Measurements from ENCODE around the gene PACS2. TPM values are rescaled to one million over a fixed set of nuclear protein-coding genes. Genes with fewer than 3 reads are reported as not detected.

The PACS2 gene
- total and polyA plus RNA-seq, 5 donors from 2014 or later: 0.72 to 64.0 (median 2.1) TPM

DNA sequence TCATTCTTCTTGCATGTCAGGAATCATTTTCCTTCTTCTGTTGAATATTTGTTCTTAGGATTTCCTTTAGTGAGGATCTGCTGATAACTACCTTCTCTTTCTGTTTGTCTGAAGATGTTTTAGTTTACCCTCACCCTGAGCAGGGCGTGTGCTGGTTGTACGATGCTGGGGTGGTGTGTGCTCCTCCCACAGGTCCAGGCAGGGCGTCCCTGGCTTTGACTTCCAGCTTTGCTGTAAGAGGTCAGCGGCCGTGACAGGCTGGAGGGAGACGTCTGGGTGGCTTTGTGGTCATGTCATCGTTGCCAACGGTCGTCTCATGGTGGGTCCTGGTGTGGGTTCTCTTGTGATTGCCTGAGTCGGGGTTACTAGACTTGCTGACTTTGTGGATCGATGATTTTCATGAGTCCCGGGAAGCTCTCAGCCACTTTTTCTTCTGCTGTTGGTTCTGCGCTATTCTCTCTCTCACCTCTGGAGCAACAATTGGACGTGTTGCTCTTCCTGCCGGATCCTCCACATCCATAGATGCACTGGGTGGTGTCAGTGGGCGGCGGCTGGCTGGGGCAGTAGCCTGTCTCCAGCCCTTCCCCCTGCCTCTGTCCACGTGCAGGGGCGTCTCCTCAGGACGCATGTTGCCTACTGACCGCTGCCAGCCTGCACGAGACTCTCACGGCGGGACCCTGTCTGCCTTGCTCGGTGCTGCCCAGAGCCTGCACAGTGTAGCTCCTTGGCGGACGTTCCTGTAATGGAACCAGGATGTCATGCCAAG lies 8.4 kb downstream of the PACS2 start:
- Histone ChIP-seq H3K36me3 (ENCODE audit: control insufficient read depth, insufficient read depth, low read length) (no peaks in the 10 kb centered on the region), H3K4me1 (ENCODE audit: control insufficient read depth, insufficient read depth, low read length, poor library complexity, severe bottlenecking) (no peaks in the 10 kb centered on the region), H3K27ac (ENCODE audit: insufficient read depth, low read length, poor library complexity, severe bottlenecking) (no peak overlapping the region), H3K9me3 (ENCODE audit: control insufficient read depth in 2 of 2, low read length in 2 of 2) (no peaks in the 10 kb centered on the region), H3K27me3 (ENCODE audit: control insufficient read depth, insufficient read depth, low read length) (no peaks in the 10 kb centered on the region), H3K4me3 (ENCODE audit: low read depth, low read length) (no peak overlapping the region)
- peaks cover 0 to 17% (median 12%) of the 10 kb centered on the region in 4 donors for H3K4me1 Mint-ChIP-seq
- H3K27me3 Mint-ChIP-seq: no peaks in the 10 kb centered on the region
- H3K36me3 Mint-ChIP-seq: peaks cover 10% of the 10 kb centered on the region
- no peak for DNase-seq
- no peak overlapping the region for H3K4me3 Mint-ChIP-seq
- ATAC-seq (ENCODE audit: low read depth in 2 of 2): no peak
- H3K27ac Mint-ChIP-seq: peak overlapping the region in 1 of 3 donors; percentile 51
- no peaks in the 10 kb centered on the region for H3K9me3 Mint-ChIP-seq

DNA sequence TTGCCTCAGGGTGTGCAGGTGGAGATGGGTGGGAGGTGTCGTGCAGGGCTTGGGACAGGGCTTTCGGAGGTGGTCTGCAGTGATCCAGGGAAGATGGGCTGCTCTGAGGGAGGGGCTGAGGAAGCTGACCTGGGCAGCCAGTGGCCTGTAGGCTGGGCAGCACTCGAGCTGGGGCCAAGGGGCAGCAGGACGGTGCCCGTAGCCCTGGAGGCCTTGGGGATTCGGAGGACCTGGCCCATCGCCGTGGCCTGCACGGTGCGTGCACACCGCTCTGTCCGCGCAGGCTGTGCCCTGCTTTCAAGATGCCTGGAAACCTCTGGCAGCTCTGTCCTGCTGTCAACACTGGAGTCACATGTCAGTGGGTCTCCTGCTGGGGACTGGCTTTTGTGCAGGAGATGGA lies 9.1 kb downstream of the PACS2 start:
- no peaks in the 10 kb centered on the region for H3K9me3 Mint-ChIP-seq
- peaks cover 0 to 20% (median 13%) of the 10 kb centered on the region in 4 donors for H3K4me1 Mint-ChIP-seq
- Histone ChIP-seq H3K4me1 (ENCODE audit: control insufficient read depth, insufficient read depth, low read length, poor library complexity, severe bottlenecking) (no peaks in the 10 kb centered on the region), H3K9me3 (ENCODE audit: control insufficient read depth in 2 of 2, low read length in 2 of 2) (no peaks in the 10 kb centered on the region), H3K36me3 (ENCODE audit: control insufficient read depth, insufficient read depth, low read length) (no peaks in the 10 kb centered on the region), H3K4me3 (ENCODE audit: low read depth, low read length) (no peak overlapping the region), H3K27me3 (ENCODE audit: control insufficient read depth, insufficient read depth, low read length) (no peaks in the 10 kb centered on the region), H3K27ac (ENCODE audit: insufficient read depth, low read length, poor library complexity, severe bottlenecking) (no peak overlapping the region)
- peak overlapping the region in 1 of 4 donors; percentile 35 for H3K4me3 Mint-ChIP-seq
- no peaks in the 10 kb centered on the region for H3K27me3 Mint-ChIP-seq
- ATAC-seq (ENCODE audit: low read depth in 2 of 2): no peak
- no peak overlapping the region for H3K27ac Mint-ChIP-seq
- peaks cover 10% of the 10 kb centered on the region for H3K36me3 Mint-ChIP-seq
- no peak for DNase-seq

DNA sequence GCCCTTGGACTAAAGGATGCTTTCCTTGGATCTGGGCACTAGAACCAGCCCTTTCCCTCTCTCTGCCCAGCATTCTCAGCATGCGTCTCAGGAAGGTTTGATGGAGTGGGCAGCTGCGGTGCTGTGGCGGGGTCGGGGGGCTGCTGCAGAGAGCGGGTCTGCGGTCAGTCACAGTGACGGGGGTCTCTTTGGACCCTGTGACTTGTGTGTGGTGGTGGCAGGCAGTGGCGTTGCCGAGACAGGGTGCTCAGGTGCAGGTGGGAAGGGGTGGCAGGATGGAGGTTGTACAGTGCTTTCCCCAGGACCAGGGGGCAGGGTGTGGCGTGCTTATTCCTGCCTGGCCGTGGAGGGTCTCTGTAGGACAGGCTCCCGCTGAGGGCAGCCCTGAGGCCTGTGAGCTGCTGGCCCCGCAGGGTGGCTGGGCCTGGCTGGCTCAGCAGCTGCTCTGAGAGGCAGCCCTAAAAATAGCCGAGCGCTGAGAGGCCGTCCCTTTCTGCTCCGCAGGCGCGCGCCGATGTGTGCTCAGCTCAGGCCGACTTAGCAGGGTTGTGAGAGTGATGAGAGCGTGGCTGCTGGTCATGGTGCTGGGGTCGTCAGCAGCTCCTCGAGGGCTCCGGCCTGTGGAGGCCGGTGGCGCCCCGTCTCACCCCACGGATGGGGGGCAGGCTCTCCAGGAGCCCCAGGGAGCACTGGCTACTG lies 9.7 kb downstream of the PACS2 start:
- Histone ChIP-seq H3K9me3 (ENCODE audit: control insufficient read depth in 2 of 2, low read length in 2 of 2) (no peaks in the 10 kb centered on the region), H3K4me3 (ENCODE audit: low read depth, low read length) (no peak overlapping the region), H3K36me3 (ENCODE audit: control insufficient read depth, insufficient read depth, low read length) (no peaks in the 10 kb centered on the region), H3K4me1 (ENCODE audit: control insufficient read depth, insufficient read depth, low read length, poor library complexity, severe bottlenecking) (no peaks in the 10 kb centered on the region), H3K27ac (ENCODE audit: insufficient read depth, low read length, poor library complexity, severe bottlenecking) (no peak overlapping the region), H3K27me3 (ENCODE audit: control insufficient read depth, insufficient read depth, low read length) (no peaks in the 10 kb centered on the region)
- DNase-seq (no peak), ATAC-seq (ENCODE audit: low read depth in 2 of 2) (no peak)
- Mint-ChIP-seq H3K9me3 (no peaks in the 10 kb centered on the region), H3K36me3 (peaks cover 10% of the 10 kb centered on the region), H3K27ac (no peak overlapping the region), H3K4me1 (peaks cover 0 to 22% (median 14%) of the 10 kb centered on the region in 4 donors), H3K4me3 (peak overlapping the region in 1 of 4 donors; percentile 65), H3K27me3 (no peaks in the 10 kb centered on the region)

DNA sequence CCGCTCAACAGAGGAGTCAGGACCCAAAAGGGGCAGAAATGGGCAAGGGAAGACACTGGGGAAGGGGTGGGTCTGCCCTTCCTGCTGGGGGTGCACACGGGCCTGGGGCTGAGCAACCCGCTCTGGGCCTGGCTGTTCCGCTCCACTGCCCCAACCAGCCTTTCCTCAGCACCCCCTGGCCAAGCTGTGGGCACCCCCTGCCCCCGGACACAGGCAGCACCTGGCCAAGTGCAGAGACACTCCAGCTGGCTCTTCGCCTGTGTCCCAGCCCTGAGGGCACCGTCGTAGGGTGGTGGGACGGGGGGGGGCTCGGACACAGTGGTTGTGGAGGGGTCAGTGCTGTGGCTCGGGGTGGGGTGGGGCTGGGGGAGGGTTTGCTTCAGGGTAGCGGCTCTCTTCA lies 10.3 kb downstream of the PACS2 start:
- H3K4me3 Mint-ChIP-seq: no peak overlapping the region
- no peaks in the 10 kb centered on the region for H3K36me3 ChIP-seq (ENCODE audit: control insufficient read depth, insufficient read depth, low read length)
- H3K27me3 Mint-ChIP-seq: no peaks in the 10 kb centered on the region

DNA sequence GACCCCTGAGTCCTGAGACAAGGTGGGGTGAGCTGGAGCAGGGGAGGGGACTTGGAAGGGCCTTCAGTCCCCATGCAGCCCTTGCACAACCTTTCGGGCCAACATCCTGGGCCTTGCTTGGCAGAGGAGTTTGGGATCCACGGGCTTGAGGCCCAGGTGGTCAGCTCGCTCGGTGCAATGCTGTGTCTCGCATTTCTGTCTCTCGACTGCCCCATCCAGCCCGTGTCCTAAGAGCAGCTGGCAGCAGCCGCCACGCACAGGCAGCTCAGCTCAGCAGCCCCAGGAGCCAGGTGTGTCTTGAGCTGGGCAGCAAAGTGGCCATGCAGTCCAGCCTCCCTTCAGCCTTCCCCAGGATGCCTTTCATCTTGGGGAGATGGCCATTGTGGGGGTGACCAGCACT lies 10.8 kb downstream of the PACS2 start:
- Mint-ChIP-seq H3K9me3 (no peaks in the 10 kb centered on the region), H3K4me1 (peaks cover 0 to 29% (median 14%) of the 10 kb centered on the region in 4 donors), H3K27me3 (no peaks in the 10 kb centered on the region), H3K36me3 (peaks cover 10% of the 10 kb centered on the region), H3K4me3 (no peak overlapping the region), H3K27ac (peak overlapping the region in 1 of 3 donors; percentile 46)
- Histone ChIP-seq H3K4me1 (ENCODE audit: control insufficient read depth, insufficient read depth, low read length, poor library complexity, severe bottlenecking) (peaks cover 8% of the 10 kb centered on the region), H3K4me3 (ENCODE audit: low read depth, low read length) (no peak overlapping the region), H3K36me3 (ENCODE audit: control insufficient read depth, insufficient read depth, low read length) (no peaks in the 10 kb centered on the region), H3K27ac (ENCODE audit: insufficient read depth, low read length, poor library complexity, severe bottlenecking) (no peak overlapping the region), H3K9me3 (ENCODE audit: control insufficient read depth in 2 of 2, low read length in 2 of 2) (no peaks in the 10 kb centered on the region), H3K27me3 (ENCODE audit: control insufficient read depth, insufficient read depth, low read length) (no peaks in the 10 kb centered on the region)
- DNase-seq: no peak
- ATAC-seq (ENCODE audit: low read depth in 2 of 2): no peak

More for the DNA sequence above, 10.3 kb downstream of the PACS2 start:
- peaks cover 4% of the 10 kb centered on the region for H3K4me1 ChIP-seq (ENCODE audit: control insufficient read depth, insufficient read depth, low read length, poor library complexity, severe bottlenecking)
- peak overlapping the region in 1 of 3 donors; percentile 46 for H3K27ac Mint-ChIP-seq
- peaks cover 0 to 27% (median 14%) of the 10 kb centered on the region in 4 donors for H3K4me1 Mint-ChIP-seq
- H3K27me3 ChIP-seq (ENCODE audit: control insufficient read depth, insufficient read depth, low read length): no peaks in the 10 kb centered on the region
- H3K4me3 ChIP-seq (ENCODE audit: low read depth, low read length): no peak overlapping the region
- peaks cover 10% of the 10 kb centered on the region for H3K36me3 Mint-ChIP-seq
- DNase-seq (no peak), ATAC-seq (ENCODE audit: low read depth in 2 of 2) (no peak)
- H3K9me3 Mint-ChIP-seq: no peaks in the 10 kb centered on the region
- no peak overlapping the region for H3K27ac ChIP-seq (ENCODE audit: insufficient read depth, low read length, poor library complexity, severe bottlenecking)
- no peaks in the 10 kb centered on the region for H3K9me3 ChIP-seq (ENCODE audit: control insufficient read depth in 2 of 2, low read length in 2 of 2)

DNA sequence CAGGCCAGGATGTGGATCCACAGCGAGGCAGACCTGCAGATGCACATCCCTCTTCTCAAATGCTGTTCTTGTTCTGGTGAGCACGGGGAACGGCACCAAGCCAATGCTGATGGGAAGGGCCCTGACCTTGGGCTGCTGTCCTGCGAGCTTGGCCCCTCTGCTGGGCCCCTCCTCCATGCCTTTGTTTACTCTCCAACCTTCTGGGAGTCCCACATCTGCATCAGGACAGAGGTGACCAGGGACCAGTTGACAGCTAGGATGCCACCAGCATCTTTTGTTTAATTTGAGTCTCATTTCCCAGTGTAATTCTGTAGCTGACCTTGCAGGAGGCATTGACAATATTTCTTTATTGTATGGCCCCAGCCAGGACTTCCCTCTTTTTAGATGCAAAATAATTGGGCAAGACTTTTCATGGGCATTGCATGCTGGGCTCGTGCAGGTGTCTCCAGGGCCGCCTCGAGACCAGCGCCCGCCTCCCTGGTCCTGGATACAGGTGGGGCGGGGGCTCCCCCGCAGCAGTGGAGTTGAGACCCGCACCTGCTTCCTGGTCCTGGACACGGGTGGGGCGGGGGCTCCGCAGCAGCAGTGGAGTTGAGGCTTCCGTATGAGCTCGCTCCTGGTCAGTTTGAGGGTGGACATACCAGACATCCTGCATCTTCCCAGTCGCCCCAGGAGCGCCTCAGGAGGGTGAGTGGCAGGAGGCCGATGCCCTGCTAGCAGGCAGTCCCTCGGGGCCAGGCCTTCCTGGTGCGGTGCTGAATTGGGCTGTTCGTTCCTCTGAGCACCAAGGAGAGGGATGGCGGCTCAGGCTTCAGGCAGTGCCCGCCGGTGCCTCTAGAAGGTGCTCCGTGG lies 11.4 kb downstream of the PACS2 start:
- Mint-ChIP-seq H3K9me3 (no peaks in the 10 kb centered on the region), H3K4me1 (peaks cover 0 to 31% (median 16%) of the 10 kb centered on the region in 4 donors), H3K4me3 (no peak overlapping the region), H3K27me3 (no peaks in the 10 kb centered on the region), H3K27ac (no peak overlapping the region), H3K36me3 (peaks cover 9% of the 10 kb centered on the region)
- Histone ChIP-seq H3K4me1 (ENCODE audit: control insufficient read depth, insufficient read depth, low read length, poor library complexity, severe bottlenecking) (peaks cover 13% of the 10 kb centered on the region), H3K27me3 (ENCODE audit: control insufficient read depth, insufficient read depth, low read length) (no peaks in the 10 kb centered on the region), H3K9me3 (ENCODE audit: control insufficient read depth in 2 of 2, low read length in 2 of 2) (no peaks in the 10 kb centered on the region), H3K4me3 (ENCODE audit: low read depth, low read length) (no peak overlapping the region), H3K27ac (ENCODE audit: insufficient read depth, low read length, poor library complexity, severe bottlenecking) (no peak overlapping the region), H3K36me3 (ENCODE audit: control insufficient read depth, insufficient read depth, low read length) (no peaks in the 10 kb centered on the region)
- DNase-seq: no peak
- no peak for ATAC-seq (ENCODE audit: low read depth in 2 of 2)

- Mint-ChIP-seq H3K27ac (no peak overlapping the region), H3K4me1 (peaks cover 0 to 37% (median 19%) of the 10 kb centered on the region in 4 donors)
- no peak for ATAC-seq (ENCODE audit: low read depth in 2 of 2)
These were observed 12.0 kb downstream of the PACS2 start for GRCh38 chr14:105326568-105326867.

More at GRCh38 chr14:105326568-105326867, 12.0 kb downstream of the PACS2 start:
- Mint-ChIP-seq H3K4me3 (no peak overlapping the region), H3K36me3 (peaks cover 6% of the 10 kb centered on the region), H3K9me3 (no peaks in the 10 kb centered on the region), H3K27me3 (no peaks in the 10 kb centered on the region)
- Histone ChIP-seq H3K27me3 (ENCODE audit: control insufficient read depth, insufficient read depth, low read length) (no peaks in the 10 kb centered on the region), H3K4me3 (ENCODE audit: low read depth, low read length) (no peak overlapping the region), H3K36me3 (ENCODE audit: control insufficient read depth, insufficient read depth, low read length) (no peaks in the 10 kb centered on the region), H3K27ac (ENCODE audit: insufficient read depth, low read length, poor library complexity, severe bottlenecking) (no peak overlapping the region), H3K9me3 (ENCODE audit: control insufficient read depth in 2 of 2, low read length in 2 of 2) (no peaks in the 10 kb centered on the region), H3K4me1 (ENCODE audit: control insufficient read depth, insufficient read depth, low read length, poor library complexity, severe bottlenecking) (peaks cover 13% of the 10 kb centered on the region)
- no peak for DNase-seq

All from CD4-positive, CD25-positive, alpha-beta regulatory T cell (primary cell).